Stimulated activated CD8-positive, alpha-beta memory T cell treated with anti-CD3 and anti-CD28 coated beads, Interleukin-4, amount 100 ng/mL, for 1 hour (primary cell): ENCODE measurements around the gene PSMD2.
"Not testable (repeated sequence)": the region's sequence is repeated elsewhere in the genome, so short reads cannot be mapped to it uniquely, and the experiment has no call there.

Source experiments
- DNase-seq, 2 donors: peaks; one replicate each; pipeline ENCODE4 v3.0.0-alpha.2; 2020; ENCODE audit warnings: low read depth in 2 of 2, low spot score in 1 of 2

The PSMD2 gene

GRCh38 chr3:184337981-184338380, 38.9 kb downstream of the PSMD2 start:
- no peak for DNase-seq

GRCh38 chr3:184338511-184338945, 39.5 kb downstream of the PSMD2 start:
- DNase-seq, result no peak

GRCh38 chr3:184339001-184339400, 40.0 kb downstream of the PSMD2 start:
- DNase-seq, result no peak

- DNase-seq, result not testable (repeated sequence)
Measured at GRCh38 chr3:184339451-184340135, 40.6 kb downstream of the PSMD2 start.

- DNase-seq, result no peak
Measured at GRCh38 chr3:184341925-184342324, 42.9 kb downstream of the PSMD2 start.

DNA sequence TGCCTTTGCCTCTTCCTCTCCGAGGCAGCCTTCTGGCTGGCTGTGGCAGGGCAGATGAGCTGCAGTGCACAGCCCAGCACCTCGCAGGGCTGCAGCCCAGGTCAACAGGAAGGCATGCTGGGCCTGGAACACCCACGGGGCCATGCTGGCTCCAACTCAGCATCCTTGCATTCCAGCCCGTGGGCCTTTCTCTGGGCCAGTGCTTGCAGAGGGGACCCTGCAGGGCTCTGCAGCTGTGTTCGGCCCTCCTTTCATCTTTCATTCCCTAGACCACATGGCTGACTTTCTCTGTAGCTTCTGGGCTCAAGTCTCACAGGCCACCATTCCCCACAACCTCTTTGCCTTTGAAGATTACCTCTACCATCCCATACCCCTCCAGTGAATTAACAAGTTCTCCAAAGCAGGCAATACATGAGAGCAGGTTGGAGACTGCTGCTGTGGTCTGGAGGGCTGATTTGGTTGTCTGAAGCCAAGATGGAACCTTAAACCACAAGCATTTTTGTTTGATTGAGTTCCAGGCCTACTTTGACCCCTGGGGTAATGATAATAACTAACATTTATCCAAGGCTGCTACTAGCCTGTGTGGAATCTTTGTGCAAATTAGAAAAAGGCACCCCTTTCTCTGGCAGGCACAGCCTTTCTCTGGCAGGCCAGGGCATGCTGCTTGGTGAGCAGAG, 44.3 kb downstream of the PSMD2 start:
- DNase-seq, result no peak

GRCh38 chr3:184344579-184345316, 45.7 kb downstream of the PSMD2 start:
- DNase-seq, result no peak

DNA sequence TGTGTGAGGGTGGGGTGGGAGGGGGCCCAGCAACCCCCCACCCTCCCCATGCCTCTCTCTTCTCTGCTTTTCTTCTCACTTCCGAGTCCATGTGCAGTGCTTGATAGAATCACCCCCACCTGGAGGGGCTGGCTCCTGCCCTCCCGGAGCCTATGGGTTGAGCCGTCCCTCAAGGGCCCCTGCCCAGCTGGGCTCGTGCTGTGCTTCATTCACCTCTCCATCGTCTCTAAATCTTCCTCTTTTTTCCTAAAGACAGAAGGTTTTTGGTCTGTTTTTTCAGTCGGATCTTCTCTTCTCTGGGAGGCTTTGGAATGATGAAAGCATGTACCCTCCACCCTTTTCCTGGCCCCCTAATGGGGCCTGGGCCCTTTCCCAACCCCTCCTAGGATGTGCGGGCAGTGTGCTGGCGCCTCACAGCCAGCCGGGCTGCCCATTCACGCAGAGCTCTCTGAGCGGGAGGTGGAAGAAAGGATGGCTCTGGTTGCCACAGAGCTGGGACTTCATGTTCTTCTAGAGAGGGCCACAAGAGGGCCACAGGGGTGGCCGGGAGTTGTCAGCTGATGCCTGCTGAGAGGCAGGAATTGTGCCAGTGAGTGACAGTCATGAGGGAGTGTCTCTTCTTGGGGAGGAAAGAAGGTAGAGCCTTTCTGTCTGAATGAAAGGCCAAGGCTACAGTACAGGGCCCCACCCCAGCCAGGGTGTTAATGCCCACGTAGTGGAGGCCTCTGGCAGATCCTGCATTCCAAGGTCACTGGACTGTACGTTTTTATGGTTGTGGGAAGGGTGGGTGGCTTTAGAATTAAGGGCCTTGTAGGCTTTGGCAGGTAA, 46.5 kb downstream of the PSMD2 start:
- no peak for DNase-seq

DNA sequence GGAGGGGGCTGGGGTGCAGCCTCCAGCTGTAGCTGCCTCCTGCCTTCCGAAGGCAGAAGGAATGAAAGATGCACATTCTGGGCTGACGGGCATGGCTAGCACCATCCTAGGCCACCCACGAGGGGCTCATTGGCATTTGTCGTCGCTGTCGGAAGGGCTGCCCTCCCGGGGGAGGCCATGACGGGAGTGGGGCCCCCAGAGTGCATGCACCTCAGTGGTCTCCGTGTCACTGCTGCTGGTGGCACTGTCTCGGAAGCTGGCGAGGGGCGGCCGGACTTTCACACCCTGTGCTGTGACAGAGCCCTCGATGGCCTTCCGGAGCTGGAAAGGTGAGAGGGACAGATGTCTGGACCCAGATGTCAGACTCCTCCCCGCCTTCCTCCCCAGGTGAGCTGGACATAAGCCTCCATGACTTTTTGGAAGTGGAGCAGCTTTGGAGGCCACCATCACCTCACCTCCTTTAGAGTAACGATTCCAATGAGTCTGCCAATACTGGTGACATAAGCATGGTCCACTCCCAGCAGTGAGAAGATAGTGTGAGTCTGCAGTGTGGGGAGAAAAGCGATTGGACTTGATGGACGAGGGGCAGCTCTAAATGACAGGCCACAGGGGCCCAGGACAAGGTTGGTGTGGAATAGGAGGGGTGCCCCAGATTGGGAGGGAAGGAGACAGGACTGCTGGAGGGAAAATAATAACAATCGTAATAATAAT, 47.6 kb downstream of the PSMD2 start:
- DNase-seq, result no peak

DNA sequence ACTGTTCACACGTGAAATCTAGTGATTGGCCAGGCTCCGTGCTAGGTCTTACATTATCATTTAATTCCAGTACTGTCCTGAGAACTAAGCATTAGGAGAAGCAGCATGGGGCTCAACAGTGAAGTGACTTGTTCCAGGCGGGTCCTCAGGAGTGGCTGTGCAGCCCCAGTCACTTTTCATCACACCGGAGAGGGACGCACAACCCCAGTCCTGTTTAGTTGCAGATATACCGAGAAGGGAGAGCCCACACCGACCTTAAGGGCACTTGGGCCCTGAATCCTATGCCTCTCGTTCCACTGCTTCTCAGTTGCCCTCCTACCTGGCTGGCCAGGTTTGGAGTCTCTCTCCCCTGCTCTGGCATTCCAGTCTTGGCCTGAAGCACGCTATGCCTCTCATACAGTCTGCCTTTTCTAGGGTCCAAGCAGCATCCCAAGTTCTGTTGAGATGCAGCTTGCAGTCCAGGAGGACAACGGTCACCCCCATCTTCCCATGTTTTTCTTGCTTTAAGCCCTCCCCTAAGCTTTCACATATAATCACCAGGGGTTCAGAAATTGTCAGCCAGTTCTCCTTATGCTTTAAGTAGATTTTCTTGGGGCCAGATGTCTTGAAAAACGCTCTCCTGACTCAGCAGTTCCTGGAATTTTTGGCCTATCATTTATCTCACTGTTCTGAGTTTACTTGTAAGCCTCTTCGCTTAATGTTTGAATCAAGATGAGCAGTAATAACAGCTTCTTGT, 48.4 kb downstream of the PSMD2 start:
- no peak for DNase-seq

DNA sequence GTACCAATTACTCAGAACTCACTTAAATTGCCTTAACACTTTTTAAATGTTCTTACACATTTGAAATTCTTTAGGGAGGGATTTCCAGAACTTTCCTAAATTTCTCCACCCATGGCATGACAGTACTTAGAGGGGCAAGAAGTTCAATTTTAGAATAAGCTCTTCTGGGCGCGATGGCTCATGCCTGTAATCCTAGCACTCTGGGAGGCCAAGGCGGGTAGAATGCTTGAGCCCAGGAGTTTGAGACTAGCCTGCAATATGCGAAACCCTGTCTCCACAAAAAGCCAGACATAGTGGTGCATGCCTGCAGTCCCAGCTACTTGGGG, 49.0 kb downstream of the PSMD2 start:
- no peak for DNase-seq

DNA sequence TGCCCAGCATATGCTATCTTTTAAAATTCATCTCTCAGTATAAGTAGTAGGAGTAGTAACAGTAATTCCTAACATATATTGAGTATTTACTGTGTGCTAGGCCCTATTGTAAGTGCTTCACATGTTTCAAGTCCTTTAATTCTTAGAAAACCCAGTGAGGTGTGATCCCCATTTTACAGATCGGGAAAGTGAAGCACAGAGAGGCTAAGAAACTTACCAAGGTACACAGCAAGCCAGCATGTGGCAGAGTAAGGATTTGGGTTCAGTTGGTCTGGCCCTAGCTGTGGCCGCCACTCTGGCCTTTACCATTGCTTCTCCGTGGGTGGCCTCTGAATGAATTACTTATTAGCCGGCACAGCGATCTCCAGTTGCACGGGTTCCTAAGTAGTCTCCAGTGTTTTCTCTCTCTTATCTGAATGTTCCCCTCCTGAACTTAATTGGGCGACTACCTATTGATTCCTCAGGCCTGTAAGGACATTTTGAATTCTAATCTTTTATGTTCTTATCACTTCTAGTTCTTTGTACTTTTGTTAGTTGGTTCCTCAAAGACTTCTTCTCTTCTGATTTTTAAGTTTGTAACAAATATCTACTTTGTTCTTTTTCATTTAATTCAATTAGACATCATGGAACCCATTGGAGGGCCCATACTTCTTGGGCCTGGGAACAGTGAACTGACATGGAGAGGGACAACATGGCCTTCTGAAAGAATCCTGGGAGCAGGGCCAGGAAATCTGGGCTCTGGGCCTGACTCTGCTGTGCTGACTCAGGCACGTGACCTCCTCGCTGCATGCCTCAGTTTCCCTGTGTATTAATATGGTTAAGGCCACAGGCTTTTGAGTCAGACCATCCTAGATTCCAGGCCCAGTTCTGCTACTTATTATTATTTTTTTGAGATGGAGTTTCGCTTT, 50.8 kb downstream of the PSMD2 start:
- DNase-seq, result no peak

GRCh38 chr3:184350618-184351017, 51.6 kb downstream of the PSMD2 start:
- DNase-seq, result no peak

DNA sequence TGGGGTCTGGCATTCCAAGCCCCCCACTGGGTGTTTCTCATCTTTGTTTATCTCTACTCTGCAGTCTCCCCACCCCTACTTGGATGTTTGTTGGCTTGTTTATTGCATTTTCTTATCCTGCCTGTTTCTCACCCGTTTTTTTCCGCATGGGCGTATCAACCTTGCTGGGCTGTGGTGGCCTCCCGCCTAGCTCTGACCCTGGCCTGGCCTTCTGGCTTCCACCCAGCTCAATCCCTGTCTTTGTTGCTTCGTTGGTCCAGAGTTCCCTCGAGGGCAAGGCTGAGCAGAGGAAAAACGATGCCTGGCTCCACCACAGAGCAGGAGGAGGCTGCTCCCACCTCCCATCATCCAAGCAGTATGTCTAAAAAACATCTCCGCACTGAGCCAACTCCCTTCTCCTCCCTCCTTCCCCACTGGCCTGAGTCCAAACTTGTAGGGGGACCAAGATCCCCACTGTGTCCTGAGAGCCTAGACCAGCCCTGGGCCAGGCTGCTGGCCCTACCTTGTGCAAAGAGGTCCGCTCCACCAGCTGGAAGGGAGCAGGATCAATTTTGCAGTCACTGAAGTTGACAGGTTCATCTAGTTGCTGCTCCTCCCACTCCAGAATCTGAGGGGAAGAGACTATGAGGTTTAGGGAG, 52.6 kb downstream of the PSMD2 start:
- DNase-seq, result no peak

- no peak for DNase-seq
Measured at GRCh38 chr3:184352149-184352785, 53.2 kb downstream of the PSMD2 start.

DNA sequence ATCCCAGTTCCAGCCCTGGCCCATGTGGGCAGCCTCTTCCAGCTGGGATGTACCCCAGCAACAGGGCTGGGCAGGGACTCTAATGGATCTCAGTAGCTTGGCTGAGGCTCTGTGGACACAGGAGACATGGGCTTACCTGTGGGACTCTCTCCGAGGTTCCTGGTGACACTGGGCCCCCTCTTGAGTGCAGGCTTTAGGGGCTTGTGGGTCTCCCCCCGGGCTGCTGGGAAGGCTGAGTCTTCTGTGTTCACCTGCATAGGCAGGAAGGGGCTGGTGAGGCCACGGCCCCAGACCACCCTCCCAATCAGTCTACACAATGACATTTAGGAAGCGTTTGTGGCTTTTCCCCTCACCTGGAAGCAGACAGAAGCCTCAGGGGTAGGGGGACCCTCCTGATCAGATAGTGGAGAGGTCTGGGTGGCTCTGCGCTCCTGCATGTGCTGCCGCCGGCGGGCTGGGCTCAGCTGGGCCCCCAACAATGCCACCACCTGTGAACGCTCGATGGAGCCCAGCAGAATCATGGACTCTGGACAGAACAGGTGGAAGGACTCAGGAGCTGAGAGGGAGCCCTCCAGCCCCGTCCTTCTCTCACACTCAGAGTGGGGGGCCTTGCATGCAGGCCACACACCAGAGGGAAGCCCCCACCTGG, 54.0 kb downstream of the PSMD2 start:
- no peak for DNase-seq

- no peak for DNase-seq
Measured at GRCh38 chr3:184353546-184353941, 54.5 kb downstream of the PSMD2 start.
